Cardiac muscle cell (in vitro differentiated cells and primary cell): Measurements from ENCODE around the gene CCDC33. TPM values are rescaled to one million over a fixed set of nuclear protein-coding genes. Genes with fewer than 3 reads are reported as not detected.

Experiments used
- DNase-seq, 2 donors: peaks; one replicate each; pipeline versions ENCODE4 v3.0.0 to v3.0.0-alpha.2; 2010 to 2017; ENCODE audit warnings: low read depth in 1 of 2, low spot score in 1 of 2
- H3K27ac ChIP-seq: fragments of 200-600 bp; sonication (generic); 2 replicates; pipeline ENCODE4 v1.5.1; 2016
- H3K27me3 ChIP-seq: fragments of 200-600 bp; sonication (generic); 2 replicates; pipeline ENCODE4 v1.6.0; 2016; ENCODE audit warnings: control low read depth
- H3K36me3 ChIP-seq: fragments of 200-600 bp; sonication (generic); 2 replicates; pipeline ENCODE4 v1.5.1; 2016; ENCODE audit warnings: control low read depth
- H3K4me1 ChIP-seq: fragments of 200-600 bp; sonication (generic); 2 replicates; pipeline ENCODE4 v1.8.1; 2017; ENCODE audit warnings: low read depth, mild to moderate bottlenecking, mixed run types
- H3K4me3 ChIP-seq: fragments of 200-600 bp; sonication (generic); 2 replicates; pipeline ENCODE4 v1.5.1; 2016; ENCODE audit warnings: mild to moderate bottlenecking
- H3K9me3 ChIP-seq: fragments of 200-600 bp; sonication (generic); 2 replicates; pipeline ENCODE4 v1.5.1; 2017; ENCODE audit warnings: low read depth, mild to moderate bottlenecking, control low read depth
- polyA plus RNA-seq: library from polyadenylated mRNA; unstranded; fragments of >200 nt; fragmentation: Nextera tagmentation; extraction: Ambion mirVana; gene quantifications from 2 replicates; pipeline ENCODE4 v1.2.1, GENCODE V29; 2016
- total RNA-seq: library from RNA; depleted of rRNA; stranded (reverse); fragments of >200 nt; gene quantifications from 2 replicates; pipeline ENCODE4 v1.2.3, GENCODE V29; 2016
- TF ChIP-seq, protein P1 (sequence below): IDR thresholded peaks from 2 replicates; pipeline ENCODE4 v1.5.1; 2012; ENCODE audit warnings: low read depth, mild to moderate bottlenecking, low read length

Gene CCDC33
- total and polyA plus RNA-seq, 2 experiments from 2014 or later = 3.1 to 9.5 TPM

DNA sequence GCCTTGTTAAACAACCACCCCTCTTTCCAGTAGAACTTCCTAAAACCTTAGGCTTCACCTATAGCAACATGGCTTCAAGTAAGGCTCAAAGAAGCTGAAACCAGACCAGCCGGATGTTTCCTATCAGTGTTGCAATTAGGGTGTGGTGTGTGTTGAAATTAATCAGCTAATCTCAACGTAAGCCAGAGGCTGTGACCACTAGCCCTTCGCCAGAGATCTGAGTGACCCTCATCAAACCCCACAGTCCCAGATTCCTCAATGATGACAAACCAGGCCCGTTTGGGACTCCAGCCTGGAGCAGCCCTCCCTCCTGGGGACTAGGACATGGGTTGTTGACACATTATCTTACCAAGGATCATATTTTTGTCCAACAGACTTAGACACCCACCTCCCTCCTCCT, 104.0 kb downstream of the CCDC33 start:
- no peaks in the 10 kb centered on the region for H3K27me3 ChIP-seq
- no peaks in the 10 kb centered on the region for H3K36me3 ChIP-seq
- no peaks in the 10 kb centered on the region for H3K4me1 ChIP-seq
- TF ChIP-seq, protein P1, sequence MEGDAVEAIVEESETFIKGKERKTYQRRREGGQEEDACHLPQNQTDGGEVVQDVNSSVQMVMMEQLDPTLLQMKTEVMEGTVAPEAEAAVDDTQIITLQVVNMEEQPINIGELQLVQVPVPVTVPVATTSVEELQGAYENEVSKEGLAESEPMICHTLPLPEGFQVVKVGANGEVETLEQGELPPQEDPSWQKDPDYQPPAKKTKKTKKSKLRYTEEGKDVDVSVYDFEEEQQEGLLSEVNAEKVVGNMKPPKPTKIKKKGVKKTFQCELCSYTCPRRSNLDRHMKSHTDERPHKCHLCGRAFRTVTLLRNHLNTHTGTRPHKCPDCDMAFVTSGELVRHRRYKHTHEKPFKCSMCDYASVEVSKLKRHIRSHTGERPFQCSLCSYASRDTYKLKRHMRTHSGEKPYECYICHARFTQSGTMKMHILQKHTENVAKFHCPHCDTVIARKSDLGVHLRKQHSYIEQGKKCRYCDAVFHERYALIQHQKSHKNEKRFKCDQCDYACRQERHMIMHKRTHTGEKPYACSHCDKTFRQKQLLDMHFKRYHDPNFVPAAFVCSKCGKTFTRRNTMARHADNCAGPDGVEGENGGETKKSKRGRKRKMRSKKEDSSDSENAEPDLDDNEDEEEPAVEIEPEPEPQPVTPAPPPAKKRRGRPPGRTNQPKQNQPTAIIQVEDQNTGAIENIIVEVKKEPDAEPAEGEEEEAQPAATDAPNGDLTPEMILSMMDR = no peak
- H3K4me3 ChIP-seq = no peak overlapping the region
- no peak overlapping the region for H3K27ac ChIP-seq
- peak in 1 of 2 donors; percentile 47 for DNase-seq
- H3K9me3 ChIP-seq = no peaks in the 10 kb centered on the region

DNA sequence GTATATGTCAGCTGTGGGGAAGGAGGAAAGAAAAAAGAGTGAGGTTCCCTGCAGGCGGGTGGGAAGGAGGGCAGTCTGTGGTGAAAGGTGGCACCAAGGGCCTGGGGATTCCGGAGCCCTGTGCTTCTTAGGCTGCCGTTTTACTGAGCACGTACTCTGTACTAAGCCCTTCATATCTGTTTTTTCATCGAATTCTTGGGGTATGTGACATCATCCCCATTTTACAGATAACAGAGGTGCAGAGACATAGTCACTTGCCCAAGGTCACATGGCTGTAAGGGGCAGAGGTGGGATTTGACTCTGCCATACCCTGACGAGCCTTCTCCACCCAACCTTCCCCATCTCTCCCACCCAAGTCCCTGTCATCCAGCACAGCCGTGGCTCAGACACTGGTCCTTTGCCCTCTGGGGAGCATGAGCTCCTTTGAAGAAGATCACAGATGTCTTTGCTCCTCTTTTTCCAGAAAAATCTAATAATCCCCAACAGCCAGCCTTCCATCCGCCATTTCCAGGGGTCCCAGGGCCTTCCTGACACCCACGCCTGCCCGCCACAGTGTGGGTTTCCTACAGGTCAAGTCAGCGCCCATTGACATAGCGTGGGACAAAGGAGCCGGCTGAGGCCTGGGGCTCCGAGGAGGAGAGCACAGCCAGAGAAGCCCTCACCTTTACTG, 107.1 kb downstream of the CCDC33 start:
- Histone ChIP-seq H3K4me3 (no peak overlapping the region), H3K27ac (no peak overlapping the region), H3K36me3 (no peaks in the 10 kb centered on the region), H3K9me3 (no peaks in the 10 kb centered on the region), H3K27me3 (no peaks in the 10 kb centered on the region), H3K4me1 (no peaks in the 10 kb centered on the region)
- TF ChIP-seq, protein P1 = no peak
- no peak for DNase-seq

DNA sequence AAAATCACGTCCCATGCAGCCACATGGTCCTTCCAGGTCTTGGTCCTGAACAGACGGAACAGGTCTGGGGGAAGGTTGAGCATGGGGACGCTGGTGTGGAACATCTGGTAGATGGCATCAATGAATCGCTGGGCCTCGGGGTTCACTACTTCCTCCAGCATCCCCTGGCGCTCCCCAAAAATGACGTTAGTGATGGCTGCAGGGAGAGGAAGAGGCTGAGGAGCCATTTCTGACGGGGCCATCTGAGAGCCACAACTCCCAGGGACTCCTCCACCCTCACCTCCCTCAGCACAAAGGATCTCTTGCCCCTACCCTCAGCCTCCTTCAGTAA, 107.6 kb downstream of the CCDC33 start:
- no peak for DNase-seq
- Histone ChIP-seq H3K4me1 (no peaks in the 10 kb centered on the region), H3K9me3 (no peaks in the 10 kb centered on the region)

DNA sequence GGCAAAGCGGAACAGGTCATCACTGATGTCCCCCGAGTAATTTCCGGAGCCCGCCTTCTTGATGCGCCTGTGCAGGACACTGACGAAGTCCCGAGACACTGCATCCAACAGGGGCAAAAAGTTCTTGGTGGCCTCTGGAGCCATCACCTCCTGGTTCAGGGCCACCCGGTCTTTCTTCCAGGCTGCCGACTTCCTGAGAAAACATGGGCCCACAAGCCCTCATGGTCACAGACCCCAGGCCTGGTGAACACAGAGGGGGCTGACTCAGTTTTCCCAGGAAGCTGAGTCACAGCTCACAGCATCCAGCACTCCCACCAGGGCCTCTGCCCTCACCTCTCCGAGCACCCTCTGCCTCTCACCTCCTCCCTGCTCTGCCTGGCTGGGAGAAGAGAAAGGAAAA, 108.9 kb downstream of the CCDC33 start:
- TF ChIP-seq, protein P1 = no peak
- Histone ChIP-seq H3K27me3 (no peaks in the 10 kb centered on the region), H3K9me3 (no peaks in the 10 kb centered on the region), H3K27ac (no peak overlapping the region), H3K36me3 (no peaks in the 10 kb centered on the region), H3K4me1 (no peaks in the 10 kb centered on the region), H3K4me3 (no peak overlapping the region)
- peak in 1 of 2 donors; percentile 46 for DNase-seq

More for the DNA sequence above, 107.6 kb downstream of the CCDC33 start:
- Histone ChIP-seq H3K27me3 (no peaks in the 10 kb centered on the region), H3K36me3 (no peaks in the 10 kb centered on the region), H3K4me3 (no peak overlapping the region), H3K27ac (no peak overlapping the region)
- TF ChIP-seq, protein P1 = no peak

DNA sequence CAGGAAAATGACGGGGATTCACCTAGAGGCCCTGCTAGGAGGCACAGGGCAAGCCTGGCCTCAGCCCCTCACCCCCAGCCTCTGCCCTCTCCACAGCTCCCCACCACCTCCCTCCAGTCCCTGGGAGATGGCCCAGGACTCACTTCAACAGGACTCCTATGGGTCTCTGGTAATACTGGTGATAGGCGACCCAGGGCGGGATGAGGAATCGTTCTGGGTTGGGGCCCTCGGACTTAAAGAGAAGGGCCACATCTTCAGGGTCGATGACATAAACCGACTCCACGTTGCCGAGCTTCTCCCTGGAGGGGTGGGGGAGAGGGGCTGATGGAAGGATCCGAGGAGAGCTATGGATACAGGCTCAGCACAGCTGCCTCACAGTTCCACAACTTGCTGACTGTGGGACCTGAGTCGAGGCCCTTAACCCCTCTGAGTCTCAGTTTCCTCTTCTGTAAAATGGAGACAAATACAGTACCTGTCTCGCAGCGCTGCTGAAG, 111.7 kb downstream of the CCDC33 start:
- TF ChIP-seq, protein P1 = no peak
- no peaks in the 10 kb centered on the region for H3K4me1 ChIP-seq
- H3K9me3 ChIP-seq = no peaks in the 10 kb centered on the region
- no peak overlapping the region for H3K4me3 ChIP-seq
- H3K27me3 ChIP-seq = no peaks in the 10 kb centered on the region
- H3K27ac ChIP-seq = no peak overlapping the region
- no peaks in the 10 kb centered on the region for H3K36me3 ChIP-seq
- no peak for DNase-seq
